ENCODE measurements around the gene ELP5. TPM values are rescaled to one million over a fixed set of nuclear protein-coding genes. Genes with fewer than 3 reads are reported as not detected.
A peak's percentile ranks its signal among the peaks of the same experiment; 100 is the strongest.

The ELP5 gene
- polyA plus RNA-seq, 1 of the 3 experiments (the other 2 are of a cell fraction): 45.4 TPM

DNA sequence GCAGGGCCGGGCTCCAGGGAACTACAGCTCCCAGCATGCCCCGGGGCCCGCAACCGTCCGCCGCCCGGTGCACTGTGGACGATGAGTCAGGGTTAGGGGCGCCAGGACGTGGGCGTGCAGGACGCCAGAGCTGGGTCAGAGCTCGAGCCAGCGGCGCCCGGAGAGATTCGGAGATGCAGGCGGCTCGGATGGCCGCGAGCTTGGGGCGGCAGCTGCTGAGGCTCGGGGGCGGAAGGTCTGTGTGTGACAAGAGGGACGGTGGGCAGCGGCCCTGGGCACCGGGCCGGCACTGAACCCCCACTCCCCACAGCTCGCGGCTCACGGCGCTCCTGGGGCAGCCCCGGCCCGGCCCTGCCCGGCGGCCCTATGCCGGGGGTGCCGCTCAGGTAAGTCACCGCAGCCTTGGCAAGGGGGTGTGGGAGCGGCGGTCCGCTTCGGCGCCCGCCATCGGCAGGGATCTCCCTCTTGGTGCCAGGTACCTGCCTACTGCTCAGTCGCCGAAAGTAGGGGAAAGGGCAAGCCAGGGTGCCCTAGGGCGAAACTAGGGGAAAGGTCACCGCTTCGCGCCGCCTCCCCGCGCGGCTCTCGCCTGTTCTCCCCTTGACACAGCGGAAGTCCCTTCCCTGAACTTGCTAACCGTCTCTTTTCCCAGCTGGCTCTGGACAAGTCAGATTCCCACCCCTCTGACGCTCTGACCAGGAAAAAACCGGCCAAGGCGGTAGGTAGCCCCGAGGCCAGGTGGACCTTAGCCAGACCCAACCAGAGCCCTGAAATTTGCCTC lies 32.0 kb upstream of the ELP5 start, which contains the start of the genes ACADVL and DLG4:
ACADVL (plus strand) TSS at position 127 of the 781 bp plus-strand sequence; CDS start at position 174, 47 bp downstream.
DLG4 (minus strand) TSS at position 25 of the 781 bp plus-strand sequence.
- Histone ChIP-seq H3K79me2 (ENCODE audit: insufficient read depth) (peaks cover 40% of the 10 kb centered on the region), H3K36me3 (replicated peaks in 1 of 2; ENCODE audit: control insufficient read depth in 1 of 2, insufficient read depth in 2 of 2, low read length in 1 of 2) (peaks cover 23 to 29% of the 10 kb centered on the region in 2 experiments), H3K4me1 (ENCODE audit: control insufficient read depth in 1 of 2, insufficient read depth in 2 of 2, low read depth in 1 of 2, low read length in 1 of 2) (peaks cover 20 to 54% of the 10 kb centered on the region in 2 experiments; a peak in 3 of 4 replicates), H3K9me3 (no peaks in the 10 kb centered on the region), H2AFZ (ENCODE audit: low read depth) (peak within 1 kb of the TSS; percentile 68), H3F3A (replicated peaks; ENCODE audit: insufficient read depth) (peaks cover 49% of the 10 kb centered on the region), H3K9me2 (no peaks in the 10 kb centered on the region), H3K27me3 (ENCODE audit: insufficient read depth) (no peaks in the 10 kb centered on the region), H3K4me3 (ENCODE audit: low read depth in 2 of 2, low read length in 1 of 2) (peak within 1 kb of the TSS; percentile 79 to 99), H3K27ac (ENCODE audit: low read depth in 2 of 2, low read length in 1 of 2) (peak within 1 kb of the TSS; percentile 76 to 89), H3K9ac (peak within 1 kb of the TSS; percentile 88), H3K4me2 (peak within 1 kb of the TSS; percentile 100), H4K20me1 (ENCODE audit: insufficient read depth) (peaks cover 4% of the 10 kb centered on the region; the same call in 1 of the 2 replicates)
- ChIA-PET CTCF (interaction anchor here (0.6 to 4.3 kb wide), 12 partner anchors 12 to 1093 kb away, joined by 3 to 44 read pairs (median 5); partner anchors contain the start of genes CTDNEP1, DVL2, GABARAP and PHF23), POLR2A (interaction anchor here (0.6 to 2.7 kb wide), 15 partner anchors 10 to 637 kb away, joined by 3 to 11 read pairs (median 4); partner anchors contain the start of genes CTDNEP1, DVL2, ELP5 and GABARAP)
- WGBS (ENCODE audit: low lambda C conversion rate): under 1% methylated on average over 19 of the region's 63 CpGs
- DNase-seq: peak; percentile 90
- peak; percentile 65 for TF ChIP-seq YY1 (IDR thresholded peaks at IDR 0.05; ENCODE audit: low read depth)
- no peak for TF ChIP-seq NRF1 (IDR thresholded peaks at IDR 0.05; ENCODE audit: low read depth, low read length)
- TF ChIP-seq RXRA (IDR thresholded peaks at IDR 0.05; ENCODE audit: borderline replicate concordance, low read depth): peak; percentile 58; the same call in 1 of the 2 replicates
- TF ChIP-seq, protein P1, sequence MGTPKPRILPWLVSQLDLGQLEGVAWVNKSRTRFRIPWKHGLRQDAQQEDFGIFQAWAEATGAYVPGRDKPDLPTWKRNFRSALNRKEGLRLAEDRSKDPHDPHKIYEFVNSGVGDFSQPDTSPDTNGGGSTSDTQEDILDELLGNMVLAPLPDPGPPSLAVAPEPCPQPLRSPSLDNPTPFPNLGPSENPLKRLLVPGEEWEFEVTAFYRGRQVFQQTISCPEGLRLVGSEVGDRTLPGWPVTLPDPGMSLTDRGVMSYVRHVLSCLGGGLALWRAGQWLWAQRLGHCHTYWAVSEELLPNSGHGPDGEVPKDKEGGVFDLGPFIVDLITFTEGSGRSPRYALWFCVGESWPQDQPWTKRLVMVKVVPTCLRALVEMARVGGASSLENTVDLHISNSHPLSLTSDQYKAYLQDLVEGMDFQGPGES (IDR thresholded peaks at IDR 0.05; ENCODE audit: low read depth, low read length): no peak
- peak; percentile 59 for TF ChIP-seq CHD2 (IDR thresholded peaks at IDR 0.05; ENCODE audit: low read length, partially characterized antibody)
- TF ChIP-seq, protein P2, sequence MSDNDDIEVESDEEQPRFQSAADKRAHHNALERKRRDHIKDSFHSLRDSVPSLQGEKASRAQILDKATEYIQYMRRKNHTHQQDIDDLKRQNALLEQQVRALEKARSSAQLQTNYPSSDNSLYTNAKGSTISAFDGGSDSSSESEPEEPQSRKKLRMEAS (IDR thresholded peaks at IDR 0.05; ENCODE audit: low read depth): peak; percentile 13; the same call in 1 of the 2 replicates
- peak; percentile 80 for TF ChIP-seq TAF1 (IDR thresholded peaks at IDR 0.05; ENCODE audit: borderline replicate concordance, low read depth, low read length)
- peak; percentile 77; the same call in 1 of the 2 replicates for TF ChIP-seq SIN3A (IDR thresholded peaks at IDR 0.05; ENCODE audit: borderline replicate concordance, low read depth, low read length)
- TF ChIP-seq, protein P3, sequence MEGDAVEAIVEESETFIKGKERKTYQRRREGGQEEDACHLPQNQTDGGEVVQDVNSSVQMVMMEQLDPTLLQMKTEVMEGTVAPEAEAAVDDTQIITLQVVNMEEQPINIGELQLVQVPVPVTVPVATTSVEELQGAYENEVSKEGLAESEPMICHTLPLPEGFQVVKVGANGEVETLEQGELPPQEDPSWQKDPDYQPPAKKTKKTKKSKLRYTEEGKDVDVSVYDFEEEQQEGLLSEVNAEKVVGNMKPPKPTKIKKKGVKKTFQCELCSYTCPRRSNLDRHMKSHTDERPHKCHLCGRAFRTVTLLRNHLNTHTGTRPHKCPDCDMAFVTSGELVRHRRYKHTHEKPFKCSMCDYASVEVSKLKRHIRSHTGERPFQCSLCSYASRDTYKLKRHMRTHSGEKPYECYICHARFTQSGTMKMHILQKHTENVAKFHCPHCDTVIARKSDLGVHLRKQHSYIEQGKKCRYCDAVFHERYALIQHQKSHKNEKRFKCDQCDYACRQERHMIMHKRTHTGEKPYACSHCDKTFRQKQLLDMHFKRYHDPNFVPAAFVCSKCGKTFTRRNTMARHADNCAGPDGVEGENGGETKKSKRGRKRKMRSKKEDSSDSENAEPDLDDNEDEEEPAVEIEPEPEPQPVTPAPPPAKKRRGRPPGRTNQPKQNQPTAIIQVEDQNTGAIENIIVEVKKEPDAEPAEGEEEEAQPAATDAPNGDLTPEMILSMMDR (IDR thresholded peaks at IDR 0.05): no peak
- no peak for TF ChIP-seq MEF2A (IDR thresholded peaks at IDR 0.05; ENCODE audit: borderline replicate concordance, low read depth)
- no peak for TF ChIP-seq FOXJ3 (CRISPR knock-in tag; IDR thresholded peaks at IDR 0.05)
- no peak for TF ChIP-seq RAD21 (IDR thresholded peaks at IDR 0.05; ENCODE audit: low read length)
- TF ChIP-seq GATA2 (CRISPR knock-in tag; IDR thresholded peaks at IDR 0.05): no peak
- no peak for TF ChIP-seq EP300 (IDR thresholded peaks at IDR 0.05; ENCODE audit: borderline replicate concordance in 1 of 2, low read depth in 1 of 2, low read length in 1 of 2)
- TF ChIP-seq, protein P4, sequence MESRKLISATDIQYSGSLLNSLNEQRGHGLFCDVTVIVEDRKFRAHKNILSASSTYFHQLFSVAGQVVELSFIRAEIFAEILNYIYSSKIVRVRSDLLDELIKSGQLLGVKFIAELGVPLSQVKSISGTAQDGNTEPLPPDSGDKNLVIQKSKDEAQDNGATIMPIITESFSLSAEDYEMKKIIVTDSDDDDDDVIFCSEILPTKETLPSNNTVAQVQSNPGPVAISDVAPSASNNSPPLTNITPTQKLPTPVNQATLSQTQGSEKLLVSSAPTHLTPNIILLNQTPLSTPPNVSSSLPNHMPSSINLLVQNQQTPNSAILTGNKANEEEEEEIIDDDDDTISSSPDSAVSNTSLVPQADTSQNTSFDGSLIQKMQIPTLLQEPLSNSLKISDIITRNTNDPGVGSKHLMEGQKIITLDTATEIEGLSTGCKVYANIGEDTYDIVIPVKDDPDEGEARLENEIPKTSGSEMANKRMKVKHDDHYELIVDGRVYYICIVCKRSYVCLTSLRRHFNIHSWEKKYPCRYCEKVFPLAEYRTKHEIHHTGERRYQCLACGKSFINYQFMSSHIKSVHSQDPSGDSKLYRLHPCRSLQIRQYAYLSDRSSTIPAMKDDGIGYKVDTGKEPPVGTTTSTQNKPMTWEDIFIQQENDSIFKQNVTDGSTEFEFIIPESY (IDR thresholded peaks at IDR 0.05; ENCODE audit: borderline replicate concordance, low read depth): no peak
- peak; percentile 63; the same call in 1 of the 2 replicates for TF ChIP-seq FOSL2 (IDR thresholded peaks at IDR 0.05; ENCODE audit: borderline replicate concordance, low read depth)
- no peak for TF ChIP-seq USF1 (IDR thresholded peaks at IDR 0.05; ENCODE audit: borderline replicate concordance, low read depth)
- no peak for TF ChIP-seq PBX3 (IDR thresholded peaks at IDR 0.05)
- 0 out of 2 replicates have a peak, but pooled peaks have one; percentile 11 for TF ChIP-seq RCOR1 (IDR thresholded peaks at IDR 0.05; ENCODE audit: low read length)
- peak; percentile 43; the same call in 1 of the 2 replicates for TF ChIP-seq ELF1 (IDR thresholded peaks at IDR 0.05)
- no peak for TF ChIP-seq SMC3 (IDR thresholded peaks at IDR 0.05; ENCODE audit: low read depth, low read length)
- no peak for TF ChIP-seq EZH2phosphoT487 (IDR thresholded peaks at IDR 0.05; ENCODE audit: borderline replicate concordance, low read depth)
- peak; percentile 1; the same call in 1 of the 2 replicates for TF ChIP-seq NFIC (IDR thresholded peaks at IDR 0.05; ENCODE audit: borderline replicate concordance)
- TF ChIP-seq JUND (IDR thresholded peaks at IDR 0.05): peak; percentile 70

Data from SK-N-SH (cell line).